ENCODE results near the gene PTTG1.
"Not testable (repeated sequence)": the region's sequence is repeated elsewhere in the genome, so short reads cannot be mapped to it uniquely, and the experiment has no call there.

DNA sequence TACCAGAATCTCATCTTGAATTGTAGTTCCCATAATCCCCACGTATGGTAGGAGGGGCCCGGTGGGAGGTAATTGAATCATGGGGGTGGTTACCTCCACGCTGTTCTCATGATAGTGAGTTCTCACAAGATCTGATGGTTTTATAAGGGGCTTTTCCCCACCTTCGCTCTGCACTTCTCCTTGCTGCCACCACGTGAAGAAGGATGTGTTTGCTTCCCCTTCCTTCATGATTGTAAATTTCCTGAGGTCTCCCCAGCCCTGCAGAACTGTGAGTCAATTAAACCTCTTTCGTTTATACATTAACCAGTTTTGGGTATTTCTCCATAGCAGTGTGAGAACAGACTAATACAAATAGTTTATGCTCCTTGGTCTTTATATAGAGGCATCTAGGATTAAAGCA, 15.0 kb downstream of the PTTG1 start:
- TF ChIP-seq, protein P1, sequence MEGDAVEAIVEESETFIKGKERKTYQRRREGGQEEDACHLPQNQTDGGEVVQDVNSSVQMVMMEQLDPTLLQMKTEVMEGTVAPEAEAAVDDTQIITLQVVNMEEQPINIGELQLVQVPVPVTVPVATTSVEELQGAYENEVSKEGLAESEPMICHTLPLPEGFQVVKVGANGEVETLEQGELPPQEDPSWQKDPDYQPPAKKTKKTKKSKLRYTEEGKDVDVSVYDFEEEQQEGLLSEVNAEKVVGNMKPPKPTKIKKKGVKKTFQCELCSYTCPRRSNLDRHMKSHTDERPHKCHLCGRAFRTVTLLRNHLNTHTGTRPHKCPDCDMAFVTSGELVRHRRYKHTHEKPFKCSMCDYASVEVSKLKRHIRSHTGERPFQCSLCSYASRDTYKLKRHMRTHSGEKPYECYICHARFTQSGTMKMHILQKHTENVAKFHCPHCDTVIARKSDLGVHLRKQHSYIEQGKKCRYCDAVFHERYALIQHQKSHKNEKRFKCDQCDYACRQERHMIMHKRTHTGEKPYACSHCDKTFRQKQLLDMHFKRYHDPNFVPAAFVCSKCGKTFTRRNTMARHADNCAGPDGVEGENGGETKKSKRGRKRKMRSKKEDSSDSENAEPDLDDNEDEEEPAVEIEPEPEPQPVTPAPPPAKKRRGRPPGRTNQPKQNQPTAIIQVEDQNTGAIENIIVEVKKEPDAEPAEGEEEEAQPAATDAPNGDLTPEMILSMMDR (optimal IDR thresholded peaks at IDR 0.05 in 1 of 3, IDR thresholded peaks at IDR 0.05 in 1 of 3, conservative IDR thresholded peaks at IDR 0.05 in 1 of 3; ENCODE audit: extremely low read depth in 1 of 3, insufficient read depth in 2 of 3, low read length in 3 of 3), result not testable (repeated sequence)
- TF ChIP-seq EZH2 (IDR thresholded peaks at IDR 0.05; ENCODE audit: low read length), result not testable (repeated sequence)
